ENCODE results near the gene CDON. TPM values are rescaled to one million over a fixed set of nuclear protein-coding genes. Genes with fewer than 3 reads are reported as not detected.

The CDON gene
- polyA plus RNA-seq, 3 donors = 0.01 TPM; not detected in 2

- Histone ChIP-seq H3K9ac (ENCODE audit: insufficient read depth, low read length, poor library complexity, severe bottlenecking) (no peak overlapping the region), H3K79me2 (ENCODE audit: insufficient read depth, low read length) (no peaks in the 10 kb centered on the region), H4K20me1 (ENCODE audit: insufficient read depth, low read length) (no peaks in the 10 kb centered on the region), H3K4me2 (replicated peaks; ENCODE audit: extremely low read depth, low read length, poor library complexity, severe bottlenecking) (no peak overlapping the region), H2AFZ (ENCODE audit: insufficient read depth, low read depth, low read length, poor library complexity, severe bottlenecking) (no peak overlapping the region), H3K9me3 (replicated peaks in 1 of 2; ENCODE audit: control insufficient read depth in 1 of 2, insufficient read depth in 1 of 2, low read length in 2 of 2) (no peaks in the 10 kb centered on the region), H3K27me3 (ENCODE audit: control insufficient read depth in 2 of 2, insufficient read depth in 2 of 2, low read length in 2 of 2) (no peaks in the 10 kb centered on the region), H3K36me3 (replicated peaks in 1 of 2; ENCODE audit: control insufficient read depth in 1 of 2, insufficient read depth in 2 of 2, low read length in 2 of 2) (no peaks in the 10 kb centered on the region), H3K27ac (ENCODE audit: low read depth in 1 of 2, low read length in 2 of 2) (no peak overlapping the region), H3K4me3 (replicated peaks in 1 of 3; ENCODE audit: low read depth in 2 of 3, low read length in 3 of 3) (no peak overlapping the region), H3K4me1 (ENCODE audit: control insufficient read depth in 1 of 2, insufficient read depth in 2 of 2, low read length in 2 of 2) (peaks cover 1 to 2% of the 10 kb centered on the region in 2 donors)
- DNase-seq = no peak
- 100% methylated on average over 1 of the region's 2 CpGs for WGBS (ENCODE audit: insufficient coverage)
- TF ChIP-seq CTCF (IDR thresholded peaks at IDR 0.05) = no peak
- no peaks in the 10 kb centered on the region for H3K36me3 Mint-ChIP-seq
- H3K9me3 Mint-ChIP-seq = peaks cover 0 to 7% (median 0%) of the 10 kb centered on the region in 7 donors
- no peak overlapping the region for H3K27ac Mint-ChIP-seq
- intact Hi-C loops (cut with micrococcal nuclease) = no loop called here
- peaks cover 1 to 3% (median 2%) of the 10 kb centered on the region in 3 donors for H3K27me3 Mint-ChIP-seq (ENCODE audit: low read depth in 3 of 3)
- no peak overlapping the region for H3K4me3 Mint-ChIP-seq
- peaks cover 8% of the 10 kb centered on the region for H3K4me1 Mint-ChIP-seq
Observed at GRCh38 chr11:125935056-125935455, 127.6 kb downstream of the CDON start.

- H3K27ac Mint-ChIP-seq = no peak overlapping the region
- H3K9ac ChIP-seq (ENCODE audit: insufficient read depth, low read length, poor library complexity, severe bottlenecking) = no peak overlapping the region
- no peak overlapping the region for H3K27ac ChIP-seq (ENCODE audit: low read depth in 1 of 2, low read length in 2 of 2)
- H3K4me1 Mint-ChIP-seq = peaks cover 14% of the 10 kb centered on the region
- H3K4me3 Mint-ChIP-seq = no peak overlapping the region
- H4K20me1 ChIP-seq (ENCODE audit: insufficient read depth, low read length) = no peaks in the 10 kb centered on the region
- peaks cover 7 to 8% of the 10 kb centered on the region in 2 donors for H3K4me1 ChIP-seq (ENCODE audit: control insufficient read depth in 1 of 2, insufficient read depth in 2 of 2, low read length in 2 of 2)
- H3K36me3 ChIP-seq (replicated peaks in 1 of 2; ENCODE audit: control insufficient read depth in 1 of 2, insufficient read depth in 2 of 2, low read length in 2 of 2) = no peaks in the 10 kb centered on the region
- intact Hi-C loops (cut with micrococcal nuclease) = no loop called here
- H3K36me3 Mint-ChIP-seq = no peaks in the 10 kb centered on the region
- H3K27me3 ChIP-seq (ENCODE audit: control insufficient read depth in 2 of 2, insufficient read depth in 2 of 2, low read length in 2 of 2) = no peaks in the 10 kb centered on the region
- H3K4me2 ChIP-seq (replicated peaks; ENCODE audit: extremely low read depth, low read length, poor library complexity, severe bottlenecking) = no peak overlapping the region
- no peak overlapping the region for H2AFZ ChIP-seq (ENCODE audit: insufficient read depth, low read depth, low read length, poor library complexity, severe bottlenecking)
- no peak overlapping the region for H3K4me3 ChIP-seq (replicated peaks in 1 of 3; ENCODE audit: low read depth in 2 of 3, low read length in 3 of 3)
- H3K79me2 ChIP-seq (ENCODE audit: insufficient read depth, low read length) = no peaks in the 10 kb centered on the region
- peaks cover 1 to 3% (median 2%) of the 10 kb centered on the region in 3 donors for H3K27me3 Mint-ChIP-seq (ENCODE audit: low read depth in 3 of 3)
- WGBS (ENCODE audit: insufficient coverage) = 96% methylated on average over 5 of the region's 8 CpGs
- H3K9me3 Mint-ChIP-seq = peaks cover 0 to 7% (median 0%) of the 10 kb centered on the region in 7 donors
- no peak for TF ChIP-seq CTCF (IDR thresholded peaks at IDR 0.05)
- no peak for DNase-seq
- H3K9me3 ChIP-seq (replicated peaks in 1 of 2; ENCODE audit: control insufficient read depth in 1 of 2, insufficient read depth in 1 of 2, low read length in 2 of 2) = no peaks in the 10 kb centered on the region
Observed at GRCh38 chr11:125934473-125934872, 128.2 kb downstream of the CDON start.

Data from CD14-positive monocyte (primary cell).